Measurements from ENCODE around the gene PRR9. TPM values are rescaled to one million over a fixed set of nuclear protein-coding genes. Genes with fewer than 3 reads are reported as not detected.
"Not testable (repeated sequence)": the region's sequence is repeated elsewhere in the genome, so short reads cannot be mapped to it uniquely, and the experiment has no call there.

PRR9 gene
- total and polyA plus RNA-seq, 2 experiments from 2014 or later: not detected

GRCh38 chr1:153188301-153188700 lies 29.1 kb upstream of the PRR9 start:
- H3K4me3 ChIP-seq; ATAC-seq; H3K9me2 ChIP-seq (ENCODE audit: insufficient read depth); H3K4me3 Mint-ChIP-seq; H3K36me3 ChIP-seq (ENCODE audit: insufficient read depth); H3K27ac Mint-ChIP-seq; H4K20me1 ChIP-seq (replicated peaks; ENCODE audit: insufficient read depth); H3K27me3 ChIP-seq (ENCODE audit: insufficient read depth); H3K4me2 ChIP-seq; H2AFZ ChIP-seq; H3K27me3 Mint-ChIP-seq (ENCODE audit: insufficient read depth, low read depth, poor library complexity); H3F3A ChIP-seq (replicated peaks; ENCODE audit: low read depth); H3K27ac ChIP-seq (ENCODE audit: low read depth); DNase-seq (ENCODE audit: low spot score); H3K79me2 ChIP-seq (replicated peaks; ENCODE audit: insufficient read depth); H3K4me1 ChIP-seq (ENCODE audit: insufficient read depth); H3K4me1 Mint-ChIP-seq: not testable (repeated sequence)
- Mint-ChIP-seq H3K36me3 (ENCODE audit: low read depth) (peaks cover 34% of the 10 kb centered on the region), H3K9me3 (peaks cover 33% of the 10 kb centered on the region)

- H3K79me2 ChIP-seq (replicated peaks; ENCODE audit: insufficient read depth): no peaks in the 10 kb centered on the region
- H3K4me3 Mint-ChIP-seq: no peak overlapping the region
- no peaks in the 10 kb centered on the region for H3K27me3 Mint-ChIP-seq (ENCODE audit: insufficient read depth, low read depth, poor library complexity)
- H2AFZ ChIP-seq: peak overlapping the region; percentile 53
- no peak overlapping the region for H3K4me3 ChIP-seq
- no peaks in the 10 kb centered on the region for H3F3A ChIP-seq (replicated peaks; ENCODE audit: low read depth)
- H4K20me1 ChIP-seq (replicated peaks; ENCODE audit: insufficient read depth): no peaks in the 10 kb centered on the region
- no peaks in the 10 kb centered on the region for H3K4me1 ChIP-seq (ENCODE audit: insufficient read depth)
- DNase-seq (ENCODE audit: low spot score) (peak; percentile 58), ATAC-seq (peak; percentile 53)
- H3K27ac Mint-ChIP-seq: no peak overlapping the region
- H3K4me1 Mint-ChIP-seq: peaks cover 6% of the 10 kb centered on the region; the same call in 2 of the 3 replicates
- peaks cover 19% of the 10 kb centered on the region for H3K36me3 Mint-ChIP-seq (ENCODE audit: low read depth)
- H3K36me3 ChIP-seq (ENCODE audit: insufficient read depth): no peaks in the 10 kb centered on the region
- H3K9me3 Mint-ChIP-seq: peaks cover 20% of the 10 kb centered on the region
- 0 out of 2 replicates have a peak, but pooled peaks cover 4% of the 10 kb centered on the region for H3K9me2 ChIP-seq (ENCODE audit: insufficient read depth)
- peak; percentile 84 to 87 for TF ChIP-seq CTCF (conservative IDR thresholded peaks at IDR 0.05; ENCODE audit: low read depth in 2 of 2)
- no peak for TF ChIP-seq JUNB (IDR thresholded peaks at IDR 0.05; ENCODE audit: unreplicated experiment)
- TF ChIP-seq EZH2phosphoT487 (IDR thresholded peaks at IDR 0.05; ENCODE audit: unreplicated experiment): no peak
- H3K27ac ChIP-seq (ENCODE audit: low read depth): no peak overlapping the region
- H3K4me2 ChIP-seq: no peak overlapping the region
- H3K27me3 ChIP-seq (ENCODE audit: insufficient read depth): no peaks in the 10 kb centered on the region
These were observed 27.0 kb upstream of the PRR9 start for GRCh38 chr1:153190373-153190772.

- Histone ChIP-seq H3K4me3 (no peak overlapping the region), H3K27me3 (ENCODE audit: insufficient read depth) (no peaks in the 10 kb centered on the region), H3F3A (replicated peaks; ENCODE audit: low read depth) (no peaks in the 10 kb centered on the region), H3K4me2 (no peak overlapping the region), H3K36me3 (ENCODE audit: insufficient read depth) (no peaks in the 10 kb centered on the region), H4K20me1 (replicated peaks; ENCODE audit: insufficient read depth) (no peaks in the 10 kb centered on the region), H3K79me2 (replicated peaks; ENCODE audit: insufficient read depth) (no peaks in the 10 kb centered on the region), H3K27ac (ENCODE audit: low read depth) (no peak overlapping the region), H3K9me2 (ENCODE audit: insufficient read depth) (0 out of 2 replicates have a peak, but pooled peaks cover 4% of the 10 kb centered on the region), H2AFZ (no peak overlapping the region), H3K4me1 (ENCODE audit: insufficient read depth) (no peaks in the 10 kb centered on the region)
- H3K4me3 Mint-ChIP-seq: no peak overlapping the region
- H3K27me3 Mint-ChIP-seq (ENCODE audit: insufficient read depth, low read depth, poor library complexity): no peaks in the 10 kb centered on the region
- no peak overlapping the region; the same call in 1 of the 2 replicates for H3K27ac Mint-ChIP-seq
- TF ChIP-seq ZNF114 (CRISPR knock-in tag; IDR thresholded peaks at IDR 0.05): no peak
- no peak for TF ChIP-seq NANOG (IDR thresholded peaks at IDR 0.05; ENCODE audit: borderline replicate concordance)
- TF ChIP-seq ZNF331 (CRISPR knock-in tag; IDR thresholded peaks at IDR 0.05; ENCODE audit: low read depth): no peak
- no peak for TF ChIP-seq EZH2 (IDR thresholded peaks at IDR 0.05; ENCODE audit: low read depth, unreplicated experiment)
- TF ChIP-seq CTCF (conservative IDR thresholded peaks at IDR 0.05; ENCODE audit: low read depth in 2 of 2): peak; percentile 88 to 98
- no peak for TF ChIP-seq POLR2AphosphoS5 (IDR thresholded peaks at IDR 0.05; ENCODE audit: low read depth)
- H3K4me1 Mint-ChIP-seq: peaks cover 6% of the 10 kb centered on the region; the same call in 2 of the 3 replicates
- peak; percentile 88 for DNase-seq (ENCODE audit: low spot score)
- peak; percentile 99 for ATAC-seq
- H3K36me3 Mint-ChIP-seq (ENCODE audit: low read depth): peaks cover 3% of the 10 kb centered on the region; the same call in 1 of the 3 replicates
- peaks cover 11% of the 10 kb centered on the region for H3K9me3 Mint-ChIP-seq
These were observed 24.7 kb upstream of the PRR9 start for GRCh38 chr1:153192697-153193096.
